Liver (tissue), 3 donors: ENCODE data around the gene RINL.

Source experiments
- ATF3 ChIP-seq: IDR thresholded peaks from 2 replicates; pipeline ENCODE4 v1.6.1; 2016; ENCODE audit warnings: antibody characterized with exemption
- CTCF ChIP-seq: fragments of 150-350 bp; IDR thresholded peaks from 2 replicates; pipeline ENCODE4 v1.5.1; 2017; ENCODE audit warnings: improper control_type of control experiment, low read depth, low read length; ENCODE audit not compliant: missing input control
- FOXA1 ChIP-seq: IDR thresholded peaks from 2 replicates; pipeline ENCODE4 v1.6.1; 2016; ENCODE audit warnings: antibody characterized with exemption
- JUND ChIP-seq, 2 donors: IDR thresholded peaks; 2 replicates each; pipeline ENCODE4 v1.6.1; 2016; ENCODE audit warnings: antibody characterized with exemption in 2 of 2
- REST ChIP-seq: IDR thresholded peaks from 2 replicates; pipeline ENCODE4 v1.6.1; 2016; ENCODE audit warnings: antibody characterized with exemption, mild to moderate bottlenecking
- SP1 ChIP-seq: IDR thresholded peaks from 2 replicates; pipeline ENCODE4 v1.6.1; 2018; ENCODE audit warnings: antibody characterized with exemption, mild to moderate bottlenecking
- donor health status: healthy.
- donor health status: healthy.

GRCh38 chr19:38880882-38881609 is 3.0 kb upstream of the RINL start:
- TF ChIP-seq CTCF (no peak), FOXA1 (no peak), REST (no peak), JUND (IDR thresholded peaks at IDR 0.05) (no peak), ATF3 (no peak), SP1 (no peak)
